HG03045 (cell line): ENCODE data around the gene WBP2.
"Not testable (repeated sequence)": the region's sequence is repeated elsewhere in the genome, so short reads cannot be mapped to it uniquely, and the experiment has no call there.

ENCODE experiments used
- ATAC-seq: cut with Tn5 transposase; IDR thresholded peaks from one replicate; pipeline ENCODE4 v1.9.1; 2021; ENCODE audit warnings: mild to moderate bottlenecking, moderate library complexity; ENCODE audit not compliant: unreplicated experiment

Gene WBP2

DNA sequence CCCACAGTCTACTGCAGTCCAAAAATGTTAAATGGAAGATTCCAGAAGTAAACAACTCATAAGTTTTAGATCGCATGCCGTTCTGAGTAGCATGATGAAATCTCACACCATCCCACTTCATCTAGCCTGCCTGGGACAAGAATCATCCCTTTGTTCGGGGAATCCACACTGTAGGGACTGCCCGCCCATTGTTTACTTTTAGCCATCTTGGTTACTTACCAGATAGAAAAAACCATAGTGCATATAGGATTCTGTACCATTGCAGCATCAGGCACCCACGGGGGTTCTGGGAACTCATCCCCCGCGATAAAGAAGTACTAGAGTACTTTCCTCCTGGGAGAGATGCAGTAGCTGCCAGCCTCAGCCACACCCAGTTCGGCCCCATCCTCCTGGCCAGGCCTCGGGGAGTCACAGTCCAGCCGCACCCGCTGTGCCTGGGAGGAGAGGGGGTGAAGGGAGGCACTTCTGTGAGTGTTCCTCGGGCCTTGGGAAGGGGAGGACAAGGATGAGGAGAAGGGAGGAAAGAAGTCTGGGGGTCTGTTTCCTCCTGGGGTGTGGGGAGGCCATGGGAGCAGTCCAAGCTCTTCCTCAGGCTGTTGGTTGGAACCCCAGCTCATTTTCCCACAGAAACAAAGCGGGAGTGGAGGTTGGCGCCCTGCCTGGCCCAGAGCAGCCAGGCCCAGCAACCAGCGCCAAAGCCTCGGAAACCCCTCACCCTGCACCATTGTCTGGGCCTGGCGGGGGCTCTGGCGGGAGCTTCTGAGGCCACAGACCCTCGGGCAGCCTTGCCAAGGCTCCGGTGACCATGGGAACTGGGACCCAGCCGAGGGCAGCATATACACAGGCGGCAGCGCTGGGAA, 14.4 kb upstream of the WBP2 start:
- no peak for ATAC-seq

DNA sequence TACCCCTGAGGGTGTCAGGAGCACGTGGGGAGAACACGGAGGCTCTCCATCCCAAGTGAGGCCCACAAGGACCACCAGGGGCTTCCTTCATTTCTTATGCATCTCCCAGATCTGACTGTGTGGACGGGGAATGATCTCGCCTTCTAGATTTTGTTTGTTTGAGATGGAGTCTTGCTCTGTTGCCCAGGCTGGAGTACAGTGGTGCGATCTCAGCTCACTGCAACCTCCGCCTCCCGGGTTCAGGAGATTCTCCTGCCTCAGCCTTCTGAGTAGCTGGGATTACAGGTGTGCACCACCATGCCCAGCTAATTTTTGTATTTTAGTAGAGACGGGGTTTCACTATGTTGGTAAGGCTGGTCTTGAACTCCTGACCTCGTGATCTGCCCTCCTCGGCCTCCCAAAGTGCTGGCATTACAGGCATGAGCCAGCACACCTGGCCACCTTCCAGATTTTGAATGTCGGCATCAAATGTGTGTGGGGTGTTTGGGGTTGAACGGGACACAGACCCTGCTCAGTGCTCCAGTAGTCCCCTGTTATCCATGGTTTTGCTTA, 13.7 kb upstream of the WBP2 start:
- ATAC-seq: not testable (repeated sequence)

DNA sequence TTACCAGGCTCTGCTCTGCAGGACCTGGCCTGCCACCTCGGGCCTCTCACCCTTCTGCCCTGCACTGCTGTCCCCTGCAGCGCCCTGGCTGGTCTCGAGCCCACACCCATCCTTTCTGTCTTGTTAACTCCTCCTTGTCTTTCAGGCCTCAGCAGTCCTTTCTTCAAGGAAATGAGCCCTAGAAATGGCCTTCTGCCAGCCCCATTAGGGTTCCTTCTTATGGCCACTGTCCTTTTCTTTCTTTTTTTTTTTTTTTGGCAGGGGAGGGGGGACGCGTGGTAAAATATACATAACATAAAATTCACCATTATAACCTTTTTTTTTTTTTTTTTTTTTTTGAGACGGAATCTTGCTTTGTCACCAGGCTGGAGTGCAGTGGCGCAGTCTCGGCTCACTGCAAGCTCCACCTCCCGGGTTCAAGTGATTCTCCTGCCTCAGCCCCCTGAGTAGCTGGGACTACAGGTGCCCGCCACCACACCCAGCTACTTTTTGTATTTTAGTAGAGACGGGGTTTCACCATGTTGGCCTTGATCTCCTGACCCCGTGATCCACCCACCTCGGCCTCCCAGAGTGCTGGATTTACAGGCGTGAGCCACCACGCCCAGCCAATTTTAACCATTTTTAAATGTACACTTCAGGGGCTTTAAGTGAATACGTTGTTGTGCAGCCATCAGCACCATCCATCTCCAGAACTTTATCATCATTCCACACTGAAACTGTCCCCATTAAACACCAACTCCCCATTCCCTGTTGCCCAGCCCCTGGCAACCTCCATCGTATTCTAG, 10.5 kb upstream of the WBP2 start:
- not testable (repeated sequence) for ATAC-seq

DNA sequence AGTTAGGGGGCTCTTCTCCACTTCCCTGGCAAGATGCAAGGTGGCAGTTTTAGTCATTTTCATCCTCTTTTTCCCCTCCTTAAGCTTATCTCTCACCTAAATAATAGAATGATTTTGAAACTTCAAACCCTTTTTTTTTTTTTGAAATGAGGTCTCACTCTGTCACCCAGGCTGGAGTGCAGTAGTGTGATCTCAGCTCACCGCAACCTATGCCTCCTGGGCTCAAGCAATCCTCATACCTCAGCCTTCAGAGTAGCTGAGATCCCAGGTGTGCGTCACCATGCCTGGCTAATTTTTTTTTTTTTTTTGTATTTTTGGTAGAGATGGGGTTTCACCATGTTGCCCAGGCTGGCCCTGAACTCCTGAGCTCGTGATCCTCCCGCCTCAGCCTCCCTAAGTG, 9.8 kb upstream of the WBP2 start:
- peak; percentile 9 for ATAC-seq

DNA sequence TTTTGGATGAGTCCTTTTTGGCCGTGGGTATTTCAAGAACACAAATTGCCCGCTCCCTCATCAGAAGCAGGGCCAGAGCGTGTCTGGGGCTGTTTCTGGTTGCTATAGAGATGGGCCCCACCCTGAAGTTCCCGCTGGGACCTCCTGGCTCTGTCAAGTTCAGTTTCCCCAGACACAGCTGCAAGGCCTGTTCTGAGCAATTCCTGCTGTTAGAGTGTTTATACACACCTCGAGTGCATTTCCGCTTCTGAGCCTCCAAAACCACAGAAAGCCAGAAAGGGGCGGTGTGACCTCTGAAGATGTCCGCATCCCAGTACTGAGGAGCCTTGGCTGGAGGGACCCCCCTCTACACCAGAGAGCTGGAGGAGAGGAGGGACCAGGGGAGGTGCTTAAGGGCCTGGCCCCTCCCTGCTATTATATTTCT, 9.3 kb upstream of the WBP2 start:
- peak; percentile 82 for ATAC-seq

DNA sequence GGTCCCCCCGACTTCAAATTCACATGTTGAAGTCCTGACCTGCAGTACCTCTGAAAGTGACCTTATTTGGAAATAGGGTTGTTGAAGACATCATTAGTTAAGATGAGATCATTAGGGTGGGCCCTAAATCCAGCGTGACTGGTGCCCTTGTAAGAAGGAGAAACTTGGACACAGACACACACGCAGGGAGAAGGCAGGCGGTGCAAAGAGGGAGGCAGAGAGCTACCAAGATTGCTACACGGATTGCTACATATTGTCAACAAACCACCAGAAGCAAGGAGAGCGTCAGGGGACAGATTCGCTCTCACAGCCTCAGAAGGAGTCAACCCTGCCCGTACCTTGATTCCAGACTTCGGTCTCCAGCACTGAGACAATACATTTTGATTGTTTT, 6.8 kb upstream of the WBP2 start:
- ATAC-seq: no peak

DNA sequence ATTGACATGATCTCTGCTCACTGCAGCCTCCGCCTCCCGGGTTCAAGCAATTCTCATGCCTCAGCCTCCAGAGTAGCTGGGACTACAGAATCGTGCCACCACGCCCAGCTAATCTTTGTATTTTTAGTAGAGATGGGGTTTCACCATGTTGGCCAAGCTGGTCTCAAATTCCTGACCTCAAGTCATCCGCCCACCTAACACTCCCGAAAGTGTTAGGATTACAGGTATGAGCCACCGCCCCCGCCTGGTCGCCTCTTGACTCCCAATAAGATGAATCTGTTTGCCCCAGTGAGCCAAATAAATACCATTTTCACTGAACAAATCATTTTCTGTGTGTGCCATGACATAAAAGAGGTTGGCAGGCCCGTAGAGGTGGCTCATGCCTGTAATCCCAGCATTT, 4.2 kb upstream of the WBP2 start:
- ATAC-seq: not testable (repeated sequence)

DNA sequence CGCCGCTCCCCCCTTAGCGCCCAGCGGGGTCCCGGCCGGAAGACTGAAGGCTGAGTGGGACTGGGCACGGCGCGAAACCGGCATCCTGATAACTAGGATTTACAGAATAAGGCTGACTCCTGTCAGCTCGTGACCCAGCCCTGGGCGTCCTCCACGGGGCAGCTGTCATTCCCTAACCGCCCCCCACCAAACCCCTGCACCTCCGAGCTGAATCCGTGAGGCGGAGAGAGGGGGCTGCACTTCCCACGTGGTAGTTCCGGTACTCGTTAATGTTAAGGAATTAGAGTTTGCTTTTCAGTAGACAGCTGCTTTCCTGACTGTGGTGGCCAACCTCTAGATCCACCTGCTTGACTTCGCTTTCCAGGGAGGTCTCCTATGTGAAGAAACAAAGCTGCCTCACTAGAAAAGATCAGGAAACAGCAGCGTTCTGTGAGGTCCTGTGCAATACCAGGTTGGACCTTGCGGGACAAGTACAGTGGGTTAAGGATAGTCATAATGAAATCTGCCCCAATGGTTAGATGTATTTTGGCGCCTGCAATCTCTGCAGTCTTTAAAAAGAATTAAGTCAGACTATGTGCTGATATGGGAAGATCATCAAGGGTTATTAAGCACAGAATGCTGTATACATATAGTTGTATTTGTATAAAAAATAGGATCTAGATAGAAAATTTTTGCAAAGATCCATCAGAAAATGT, 1.1 kb upstream of the WBP2 start:
- no peak for ATAC-seq

DNA sequence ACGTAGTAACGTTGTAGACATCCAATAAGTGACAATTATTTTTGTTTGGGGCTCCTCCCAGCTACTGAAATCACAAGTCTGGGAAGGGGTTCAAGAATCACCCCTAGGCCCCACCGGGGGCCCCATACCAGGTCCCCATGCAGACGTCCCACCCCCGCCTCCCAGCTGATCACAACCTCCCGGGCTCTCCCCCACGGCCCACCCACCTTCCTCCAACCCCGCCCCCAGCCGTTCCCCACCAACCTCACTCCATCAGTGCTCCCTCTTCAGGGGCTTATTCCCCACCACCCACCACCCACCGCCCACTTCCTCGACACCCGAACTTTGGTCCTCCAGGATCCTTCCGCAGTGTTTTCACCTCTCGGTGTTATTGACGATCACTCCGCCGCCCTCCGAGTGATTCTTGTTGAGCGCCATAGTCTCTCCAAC, 240 bp downstream of the WBP2 start:
- ATAC-seq: no peak

DNA sequence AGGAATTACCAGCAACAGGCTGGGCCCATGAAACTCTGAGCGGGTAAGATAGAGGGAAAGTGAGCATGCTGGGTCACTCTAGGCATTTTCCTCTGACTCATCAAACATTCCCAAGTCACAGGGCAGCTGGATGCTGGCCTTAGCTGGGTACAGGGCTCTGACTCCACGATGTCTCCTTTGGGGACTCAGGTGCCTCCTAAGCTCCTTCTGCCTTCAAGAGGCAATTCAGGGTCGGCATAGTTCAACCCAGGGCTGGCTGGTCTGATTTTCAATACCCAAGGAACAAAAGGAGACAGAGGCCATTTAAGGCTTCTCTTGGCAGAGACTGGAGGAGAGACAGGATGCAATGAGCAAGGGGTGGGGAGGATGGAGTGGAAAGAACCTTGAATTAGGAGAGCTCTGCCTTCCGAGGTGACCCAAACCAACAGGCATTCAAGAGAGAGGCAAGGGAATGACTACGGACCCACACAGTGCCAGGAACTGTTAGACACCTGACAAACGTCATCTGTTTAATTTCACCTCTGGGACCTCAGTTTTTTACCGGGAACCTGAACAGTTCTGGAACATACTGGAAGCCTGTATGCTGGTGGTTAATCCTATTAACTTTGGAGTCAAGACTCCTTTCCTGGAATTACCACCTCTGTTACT, 910 bp downstream of the WBP2 start:
- no peak for ATAC-seq

DNA sequence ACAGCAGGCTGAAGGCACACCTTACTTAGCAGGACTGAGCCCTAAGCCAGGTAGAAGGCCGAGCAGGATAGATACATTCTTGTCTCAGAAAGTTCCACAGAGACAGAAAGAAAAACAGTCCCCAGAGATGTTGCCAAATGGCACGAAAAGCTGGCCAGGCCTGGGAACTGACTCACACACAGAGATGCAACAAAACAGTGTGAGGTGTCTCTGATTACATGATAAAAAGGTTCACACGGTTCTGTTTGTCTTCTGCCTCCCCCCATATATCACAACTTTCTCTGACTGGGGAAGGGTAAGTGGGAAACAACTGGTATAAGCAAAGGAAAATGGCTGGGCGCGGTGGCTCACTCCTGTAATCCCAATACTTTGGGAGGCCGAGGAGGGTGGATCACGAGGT, 1.7 kb downstream of the WBP2 start:
- no peak for ATAC-seq

DNA sequence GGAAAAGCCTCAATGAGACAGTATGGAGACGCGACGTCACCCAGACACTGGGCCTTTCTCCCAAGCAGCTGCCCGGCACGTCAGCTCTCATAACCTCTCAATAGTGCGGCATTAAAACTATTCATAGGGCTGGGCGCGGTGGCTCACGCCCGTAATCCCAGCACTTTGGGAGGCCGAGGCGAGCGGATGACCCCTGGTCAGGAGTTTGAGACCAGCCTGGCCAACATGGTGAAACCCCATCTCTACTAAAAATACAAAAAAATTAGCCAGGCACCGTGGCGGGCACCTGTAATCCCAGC, 3.5 kb downstream of the WBP2 start:
- ATAC-seq: not testable (repeated sequence)

DNA sequence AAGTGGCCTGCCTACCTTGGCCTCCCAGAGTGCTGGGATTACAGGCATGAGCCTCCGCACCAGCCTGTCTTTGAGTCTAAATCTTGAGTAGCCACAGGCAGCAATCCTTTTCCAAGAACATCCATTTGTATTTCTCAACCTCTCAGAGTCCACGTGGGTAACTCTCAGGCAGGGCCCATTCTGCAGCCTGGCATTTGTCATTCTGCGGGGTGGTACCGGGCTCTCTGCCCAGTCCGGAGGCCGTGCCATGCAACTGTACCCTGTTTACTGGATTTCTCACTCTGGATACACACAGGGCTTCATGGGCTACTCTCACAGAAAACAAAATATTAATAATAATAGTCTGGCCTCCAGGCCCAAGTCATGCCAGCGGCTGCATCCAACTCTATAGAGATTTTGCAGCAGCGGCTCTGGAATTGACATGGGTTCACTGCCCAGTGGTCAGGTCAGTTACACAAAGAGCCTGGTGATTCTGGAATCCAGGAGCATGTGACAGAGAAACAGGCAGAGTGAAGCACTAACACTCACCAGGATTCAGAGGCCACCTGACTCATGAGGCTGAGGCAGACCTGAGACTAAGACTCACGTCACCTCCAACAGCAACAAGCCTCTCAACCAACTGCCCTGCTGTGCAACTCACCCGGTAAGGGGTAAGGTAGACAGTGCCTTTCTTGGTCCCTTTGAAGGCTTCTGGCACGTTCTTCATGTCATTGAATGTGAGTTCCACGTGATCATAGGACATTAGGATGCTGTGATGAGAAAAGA, 4.0 kb downstream of the WBP2 start:
- ATAC-seq: no peak

DNA sequence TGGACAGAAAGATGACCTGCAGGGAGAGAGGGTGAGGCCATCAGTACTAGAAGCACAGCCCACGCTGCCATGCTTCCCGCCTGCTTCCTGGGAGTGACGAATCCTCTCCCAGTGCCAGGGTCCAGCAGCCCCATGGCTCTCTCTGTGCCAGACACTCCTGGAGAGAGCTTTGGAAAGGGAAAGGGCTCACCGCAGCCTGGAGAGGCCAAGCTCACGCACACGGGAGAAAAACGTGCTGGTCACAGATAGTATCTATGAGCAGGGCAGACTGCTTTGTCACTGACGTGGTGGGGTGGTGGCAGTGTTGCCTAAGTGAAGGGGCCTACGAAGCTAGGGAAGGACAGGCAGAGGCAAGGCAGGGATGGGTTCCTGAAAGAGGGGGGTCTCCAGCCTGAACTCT, 5.4 kb downstream of the WBP2 start:
- no peak for ATAC-seq

DNA sequence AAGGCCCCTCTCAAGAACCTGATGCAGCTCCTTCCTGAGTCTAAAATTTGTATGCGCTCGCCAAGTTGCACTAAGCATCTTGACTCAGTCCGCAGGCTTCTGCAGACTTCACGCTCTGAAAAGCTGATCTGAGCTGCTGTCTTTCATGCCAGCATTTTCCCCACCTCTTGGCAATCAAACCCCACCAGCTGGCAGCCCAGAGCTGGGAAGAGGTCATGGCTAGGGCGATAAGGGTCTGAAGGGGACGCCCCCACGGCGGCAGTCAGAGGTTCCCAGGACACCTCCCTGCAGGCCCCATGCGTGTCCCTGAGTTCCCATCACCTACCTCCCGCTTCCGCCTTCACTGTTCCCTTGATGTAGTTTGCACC, 5.9 kb downstream of the WBP2 start:
- ATAC-seq: no peak

DNA sequence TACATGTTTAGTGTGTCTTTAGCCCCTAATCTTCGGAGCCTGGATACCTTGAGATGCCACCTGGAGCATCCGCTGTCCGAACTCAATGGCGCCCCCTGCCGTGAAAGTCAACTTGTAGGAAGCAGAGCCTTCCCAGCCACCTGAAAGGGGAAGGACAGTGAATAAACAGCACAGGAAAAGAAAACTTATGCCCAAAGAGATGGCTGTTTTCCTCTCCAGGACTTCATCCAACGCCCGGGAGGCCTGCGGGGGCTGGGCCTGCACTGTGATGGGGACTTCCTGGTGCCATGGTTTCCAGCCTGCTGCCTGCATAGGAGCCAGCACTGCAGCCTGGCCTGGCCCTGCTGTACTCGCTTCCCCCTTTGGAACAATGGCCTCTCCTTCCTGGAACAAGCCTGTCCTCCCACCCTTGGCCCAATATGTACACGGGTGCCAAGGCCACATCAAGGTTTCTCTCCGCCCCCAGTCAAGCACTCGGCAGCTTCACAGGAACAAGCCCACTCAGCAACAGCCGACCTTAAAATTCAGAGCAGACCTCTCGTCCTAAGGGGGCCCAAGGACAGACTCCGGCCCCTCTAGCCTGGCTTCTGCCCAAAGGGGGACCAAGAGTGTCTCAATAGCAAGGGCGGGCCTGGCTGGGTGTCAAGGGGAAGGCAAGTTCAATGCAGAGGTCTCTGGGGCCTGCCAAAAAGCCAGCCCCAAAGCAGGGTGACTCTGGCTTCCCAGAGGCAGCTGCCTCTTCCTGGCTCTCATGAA, 6.4 kb downstream of the WBP2 start:
- no peak for ATAC-seq

DNA sequence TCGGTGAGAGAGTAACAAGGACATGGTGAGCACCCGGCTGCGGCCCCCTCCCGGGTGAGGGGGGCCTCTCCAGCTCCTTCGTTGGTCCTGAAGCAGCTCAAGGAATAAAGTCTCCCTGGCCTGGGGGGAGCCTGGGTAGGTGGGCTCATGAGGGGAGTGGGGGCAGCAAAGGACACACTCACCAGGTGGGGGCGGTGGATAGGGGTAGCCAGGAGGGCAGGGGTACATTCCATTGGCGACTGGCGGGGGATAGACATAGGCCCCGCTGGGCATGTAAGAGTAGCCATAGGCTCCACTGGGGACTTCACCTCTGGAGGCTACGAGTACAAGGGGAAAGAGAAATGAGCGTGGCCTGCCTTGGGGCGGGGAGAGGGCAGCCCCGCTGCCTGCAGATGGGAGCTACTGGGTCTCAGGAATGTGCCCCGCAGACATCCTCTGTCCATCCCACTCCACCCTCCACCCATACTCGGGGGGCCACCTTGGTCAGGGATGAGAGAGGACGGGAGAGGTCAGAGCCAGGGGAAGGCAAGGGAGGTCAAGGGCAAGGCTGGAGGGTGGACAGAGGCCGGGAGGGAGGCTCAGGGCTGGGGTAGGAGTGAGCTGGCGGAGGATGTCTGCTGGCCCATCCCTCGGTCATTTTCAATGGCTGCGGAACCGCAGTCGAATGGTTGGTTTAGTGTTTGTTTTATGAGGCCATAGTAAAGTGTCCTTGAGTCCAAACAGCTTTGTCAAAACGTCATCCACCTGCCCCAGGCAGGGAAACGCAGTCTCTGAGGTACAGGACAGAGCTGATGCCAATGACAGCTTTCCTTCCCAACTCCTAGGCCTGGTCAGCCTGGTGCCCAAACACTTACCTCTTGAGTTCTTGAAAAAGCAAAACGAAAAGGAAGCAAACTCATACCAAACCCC, 7.3 kb downstream of the WBP2 start:
- ATAC-seq: no peak
